SK-N-SH (cell line): Measurements from ENCODE around the gene AZIN2. TPM values are rescaled to one million over a fixed set of nuclear protein-coding genes. Genes with fewer than 3 reads are reported as not detected.

Experiments
- CTCF ChIA-PET: fragments of 300-600, 350-600 bp; formaldehyde crosslinking; extraction: SDS; loops from one replicate; lab custom pipeline; 2021; lab: Yijun Ruan, JAX
- POLR2A ChIA-PET: fragments of 350-600 bp; sonication (Branson Sonifier 250); formaldehyde crosslinking; extraction: SDS; loops from one replicate; lab custom pipeline; 2020; ENCODE audit warnings: antibody characterized with exemption, inconsistent platforms; lab: Yijun Ruan, JAX
- DNase-seq: peaks from one replicate; pipeline ENCODE4 v3.0.0; 2012
- H2AFZ ChIP-seq: fragments of 200-600 bp; sonication (generic); 2 replicates; pipeline ENCODE4 v1.8.1; 2016; ENCODE audit warnings: antibody characterized with exemption, mild to moderate bottlenecking, low read depth
- H3F3A ChIP-seq: fragments of 200-600 bp; sonication (generic); replicated peaks from 2 replicates; pipeline ENCODE3; 2016; ENCODE audit warnings: antibody characterized with exemption, mild to moderate bottlenecking; ENCODE audit not compliant: insufficient read depth
- H3K27ac ChIP-seq, 2 experiments: fragments of 200-500 bp in 1 of 2; fragments of 200-600 bp in 1 of 2; sonication (Bioruptor generic) in 1 of 2; sonication (generic), shearing (Covaris generic) in 1 of 2; 2 replicates each; pipeline versions ENCODE4 v1.5.1 to v1.6.1; 2014 to 2016; ENCODE audit warnings: low read depth in 2 of 2, inconsistent platforms in 1 of 2, low read length in 1 of 2, mild to moderate bottlenecking in 1 of 2, mixed read lengths in 1 of 2
- H3K27me3 ChIP-seq: fragments of 200-600 bp; sonication (generic), shearing (Covaris generic); 2 replicates; pipeline ENCODE4 v1.6.1; 2016; ENCODE audit warnings: mixed run types; ENCODE audit not compliant: insufficient read depth
- H3K36me3 ChIP-seq, 2 experiments: fragments of 200-500 bp in 1 of 2; fragments of 200-600 bp in 1 of 2; sonication (Bioruptor generic) in 1 of 2; sonication (generic) in 1 of 2; replicated peaks in 1 of 2; 2 replicates each; pipeline versions ENCODE3 to v1.5.1; 2014 to 2016; ENCODE audit warnings: low read length in 1 of 2, mild to moderate bottlenecking in 1 of 2; ENCODE audit not compliant: insufficient read depth in 2 of 2, control insufficient read depth in 1 of 2
- H3K4me1 ChIP-seq, 2 experiments: fragments of 200-500 bp in 1 of 2; fragments of 200-600 bp in 1 of 2; sonication (Bioruptor generic) in 1 of 2; sonication (generic), shearing (Covaris generic) in 1 of 2; 2 replicates each; pipeline versions ENCODE4 v1.5.1 to v1.6.1; 2014 to 2016; ENCODE audit warnings: low read depth in 1 of 2, low read length in 1 of 2, mixed run types in 1 of 2; ENCODE audit not compliant: insufficient read depth in 2 of 2, control insufficient read depth in 1 of 2
- H3K4me2 ChIP-seq: fragments of 200-600 bp; sonication (generic), shearing (Covaris generic); 2 replicates; pipeline ENCODE4 v1.6.1; 2017; ENCODE audit warnings: mixed run types
- H3K4me3 ChIP-seq, 2 experiments: fragments of 200-500 bp in 1 of 2; fragments of 200-600 bp in 1 of 2; sonication (Bioruptor generic) in 1 of 2; sonication (generic), shearing (Covaris generic) in 1 of 2; 2 replicates each; pipeline versions ENCODE4 v1.5.1 to v1.8.1; 2014 to 2016; ENCODE audit warnings: low read depth in 2 of 2, inconsistent platforms in 1 of 2, low read length in 1 of 2, mild to moderate bottlenecking in 1 of 2, mixed read lengths in 1 of 2, moderate library complexity in 1 of 2
- H3K79me2 ChIP-seq: fragments of 200-600 bp; sonication (generic); 2 replicates; pipeline ENCODE4 v1.8.1; 2017; ENCODE audit warnings: mild to moderate bottlenecking; ENCODE audit not compliant: insufficient read depth
- H3K9ac ChIP-seq: fragments of 200-600 bp; sonication (generic); 2 replicates; pipeline ENCODE4 v1.6.1; 2017; ENCODE audit warnings: mixed run types
- H3K9me2 ChIP-seq: fragments of 200-600 bp; sonication (generic); 2 replicates; pipeline ENCODE4 v1.6.1; 2017; ENCODE audit warnings: mixed run types
- H3K9me3 ChIP-seq: fragments of 200-600 bp; sonication (generic); 2 replicates; pipeline ENCODE4 v1.6.1; 2017; ENCODE audit warnings: mixed run types, mild to moderate bottlenecking, moderate library complexity
- H4K20me1 ChIP-seq: fragments of 200-600 bp; sonication (generic); 2 replicates; pipeline ENCODE4 v1.6.1; 2017; ENCODE audit warnings: mild to moderate bottlenecking, mixed run types; ENCODE audit not compliant: insufficient read depth
- CHD2 ChIP-seq: fragments of 150-350 bp; IDR thresholded peaks from 2 replicates; pipeline ENCODE4 v1.6.1; 2018; ENCODE audit warnings: low read length; ENCODE audit not compliant: partially characterized antibody
- EP300 ChIP-seq, 2 experiments: IDR thresholded peaks; 2 replicates each; pipeline versions ENCODE4 v1.4.0 to v1.6.1; 2012; ENCODE audit warnings: borderline replicate concordance in 1 of 2, low read depth in 1 of 2, low read length in 1 of 2
- FOXJ3 ChIP-seq: sonication (generic); formaldehyde crosslinking; IDR thresholded peaks from 2 replicates; pipeline ENCODE4 v1.5.1; 2020; ENCODE audit warnings: mild to moderate bottlenecking, missing genetic modification reagents
- FOXM1 ChIP-seq: IDR thresholded peaks from 2 replicates; pipeline ENCODE4 v1.4.0; 2012; ENCODE audit warnings: low read depth, mild to moderate bottlenecking
- GABPA ChIP-seq: IDR thresholded peaks from 2 replicates; pipeline ENCODE4 v1.4.0; 2012; ENCODE audit warnings: low read depth, mild to moderate bottlenecking
- JUND ChIP-seq: IDR thresholded peaks from 2 replicates; pipeline ENCODE4 v1.4.0; 2012
- NRF1 ChIP-seq: IDR thresholded peaks from 2 replicates; pipeline ENCODE4 v1.6.1; 2012; ENCODE audit warnings: low read depth, mild to moderate bottlenecking, low read length
- POLR2AphosphoS5 ChIP-seq: IDR thresholded peaks from 2 replicates; pipeline ENCODE4 v1.6.1; 2012; ENCODE audit warnings: low read depth, low read length
- RFX5 ChIP-seq: IDR thresholded peaks from 2 replicates; pipeline ENCODE4 v1.6.1; 2012; ENCODE audit warnings: mild to moderate bottlenecking, improper control_type of control experiment, low read length
- RXRA ChIP-seq: IDR thresholded peaks from 2 replicates; pipeline ENCODE4 v1.4.0; 2012; ENCODE audit warnings: low read depth, mild to moderate bottlenecking, borderline replicate concordance
- SMC3 ChIP-seq: IDR thresholded peaks from 2 replicates; pipeline ENCODE4 v1.6.1; 2012; ENCODE audit warnings: low read depth, low read length, improper control_type of control experiment
- TEAD4 ChIP-seq: IDR thresholded peaks from 2 replicates; pipeline ENCODE4 v1.4.0; 2012; ENCODE audit warnings: mild to moderate bottlenecking, borderline replicate concordance; ENCODE audit not compliant: insufficient read depth
- YY1 ChIP-seq: IDR thresholded peaks from 2 replicates; pipeline ENCODE4 v1.4.0; 2012; ENCODE audit warnings: low read depth, mild to moderate bottlenecking
- WGBS: methylation state at CpG from one replicate; pipeline ENCODE4 v1.1.6; 2017; ENCODE audit warnings: low lambda C conversion rate; 5-methylcytosine and 5-hydroxymethylcytosine counted together
- polyA plus RNA-seq, 3 experiments: library from polyadenylated mRNA; depleted of rRNA; stranded (reverse); fragments of >200 nt; gene quantifications; 2 replicates each; pipeline ENCODE4 v1.2.3, GENCODE V29; 2012
- TF ChIP-seq, protein P1 (sequence below): fragments of 150-350 bp; IDR thresholded peaks from 2 replicates; pipeline ENCODE4 v1.6.1; 2016; ENCODE audit warnings: mild to moderate bottlenecking, low read depth, low read length
- TF ChIP-seq, protein P2 (sequence below): IDR thresholded peaks from 2 replicates; pipeline ENCODE4 v1.4.0; 2012; ENCODE audit warnings: low read depth, borderline replicate concordance

The AZIN2 gene
- polyA plus RNA-seq, 1 of the 3 experiments (the other 2 are of a cell fraction) = 17.8 TPM

DNA sequence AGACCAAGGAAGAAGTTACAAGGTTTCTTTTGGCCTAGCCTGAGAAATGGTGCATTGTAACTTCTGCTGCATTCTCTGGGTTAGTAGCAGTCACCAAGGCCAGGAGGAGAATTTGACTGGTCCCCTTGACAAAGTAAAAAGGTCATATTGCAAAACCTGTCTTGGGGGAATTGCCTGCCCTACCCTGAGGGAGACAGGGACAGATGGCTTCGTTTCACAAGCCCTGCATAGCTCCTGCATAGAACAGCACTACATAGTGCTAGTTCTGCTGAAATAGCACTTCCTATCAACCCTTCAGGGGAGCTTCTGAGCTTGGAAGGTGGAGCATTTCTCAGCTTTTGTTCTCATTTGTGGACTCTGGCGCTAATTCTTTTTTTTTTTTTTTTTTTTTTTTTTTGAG lies 23.9 kb upstream of the AZIN2 start:
- Histone ChIP-seq H2AFZ (no peak overlapping the region), H3K9ac (no peak overlapping the region), H3K4me2 (no peak overlapping the region), H3K9me3 (no peaks in the 10 kb centered on the region), H3K4me3 (no peak overlapping the region), H3F3A (peaks cover 11% of the 10 kb centered on the region), H4K20me1 (no peaks in the 10 kb centered on the region), H3K27ac (no peak overlapping the region), H3K36me3 (no peaks in the 10 kb centered on the region), H3K9me2 (no peaks in the 10 kb centered on the region), H3K79me2 (no peaks in the 10 kb centered on the region), H3K27me3 (no peaks in the 10 kb centered on the region), H3K4me1 (peaks cover 0 to 12% of the 10 kb centered on the region in 2 experiments; a peak in 1 of 4 replicates)
- no peak for DNase-seq
- TF ChIP-seq YY1 = no peak
- ChIA-PET POLR2A (interaction anchor here (0.6 to 1.2 kb wide), 2 partner anchors 11 to 28 kb away, joined by 3 to 4 read pairs; no protein-coding TSS in a partner anchor), CTCF (interaction anchor here (0.7 to 8.8 kb wide), 10 partner anchors 10 to 234 kb away, joined by 3 to 120 read pairs (median 6); partner anchors contain the start of gene AZIN2)
- 56% methylated on average over 2 of the region's 2 CpGs for WGBS

DNA sequence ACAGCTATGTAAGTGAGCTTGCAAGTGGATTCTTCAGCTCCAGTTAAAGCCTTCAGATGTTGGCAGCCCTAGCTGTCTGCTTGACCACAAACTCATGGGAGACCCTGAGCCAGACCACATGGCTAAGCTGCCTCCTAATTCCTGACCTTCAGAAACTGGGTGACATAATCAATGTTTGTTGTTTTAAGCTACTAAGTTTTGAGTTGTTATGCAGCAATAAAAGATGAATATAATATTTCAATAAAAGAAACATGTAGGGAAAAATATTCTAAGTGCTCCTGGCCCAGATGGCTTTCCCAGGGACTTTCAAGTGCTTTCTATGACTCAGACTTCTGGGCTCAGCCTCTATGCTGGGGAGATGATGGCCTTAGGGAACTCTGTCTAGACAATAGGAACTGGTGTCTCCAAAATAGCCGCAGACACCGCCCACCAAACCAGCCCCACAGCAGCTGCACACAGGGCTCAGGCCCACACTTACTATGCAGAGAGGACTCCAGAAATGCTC lies 20.3 kb upstream of the AZIN2 start:
- TF ChIP-seq GABPA (no peak), POLR2AphosphoS5 (no peak), RFX5 (no peak), TEAD4 (no peak), NRF1 (no peak), FOXJ3 (CRISPR knock-in tag) (no peak), RXRA (no peak), SMC3 (no peak), CHD2 (no peak), EP300 (IDR thresholded peaks at IDR 0.05; ENCODE audit: borderline replicate concordance in 1 of 2, low read depth in 1 of 2, low read length in 1 of 2) (no peak), JUND (no peak), FOXM1 (no peak)
- TF ChIP-seq, protein P1, sequence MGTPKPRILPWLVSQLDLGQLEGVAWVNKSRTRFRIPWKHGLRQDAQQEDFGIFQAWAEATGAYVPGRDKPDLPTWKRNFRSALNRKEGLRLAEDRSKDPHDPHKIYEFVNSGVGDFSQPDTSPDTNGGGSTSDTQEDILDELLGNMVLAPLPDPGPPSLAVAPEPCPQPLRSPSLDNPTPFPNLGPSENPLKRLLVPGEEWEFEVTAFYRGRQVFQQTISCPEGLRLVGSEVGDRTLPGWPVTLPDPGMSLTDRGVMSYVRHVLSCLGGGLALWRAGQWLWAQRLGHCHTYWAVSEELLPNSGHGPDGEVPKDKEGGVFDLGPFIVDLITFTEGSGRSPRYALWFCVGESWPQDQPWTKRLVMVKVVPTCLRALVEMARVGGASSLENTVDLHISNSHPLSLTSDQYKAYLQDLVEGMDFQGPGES = no peak
- TF ChIP-seq, protein P2, sequence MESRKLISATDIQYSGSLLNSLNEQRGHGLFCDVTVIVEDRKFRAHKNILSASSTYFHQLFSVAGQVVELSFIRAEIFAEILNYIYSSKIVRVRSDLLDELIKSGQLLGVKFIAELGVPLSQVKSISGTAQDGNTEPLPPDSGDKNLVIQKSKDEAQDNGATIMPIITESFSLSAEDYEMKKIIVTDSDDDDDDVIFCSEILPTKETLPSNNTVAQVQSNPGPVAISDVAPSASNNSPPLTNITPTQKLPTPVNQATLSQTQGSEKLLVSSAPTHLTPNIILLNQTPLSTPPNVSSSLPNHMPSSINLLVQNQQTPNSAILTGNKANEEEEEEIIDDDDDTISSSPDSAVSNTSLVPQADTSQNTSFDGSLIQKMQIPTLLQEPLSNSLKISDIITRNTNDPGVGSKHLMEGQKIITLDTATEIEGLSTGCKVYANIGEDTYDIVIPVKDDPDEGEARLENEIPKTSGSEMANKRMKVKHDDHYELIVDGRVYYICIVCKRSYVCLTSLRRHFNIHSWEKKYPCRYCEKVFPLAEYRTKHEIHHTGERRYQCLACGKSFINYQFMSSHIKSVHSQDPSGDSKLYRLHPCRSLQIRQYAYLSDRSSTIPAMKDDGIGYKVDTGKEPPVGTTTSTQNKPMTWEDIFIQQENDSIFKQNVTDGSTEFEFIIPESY = no peak
- CTCF ChIA-PET = interaction anchor here (0.8 to 8.8 kb wide), 4 partner anchors 26 to 184 kb away, joined by 3 to 120 read pairs (median 6); no protein-coding TSS in a partner anchor

More for the DNA sequence above, 20.3 kb upstream of the AZIN2 start:
- POLR2A ChIA-PET = interaction anchor here (0.9 kb wide), 1 partner anchor 20 kb away, joined by 4 read pairs; no protein-coding TSS in a partner anchor
- H3K27me3 ChIP-seq = no peaks in the 10 kb centered on the region
- peaks cover 0 to 5% of the 10 kb centered on the region in 2 experiments; a peak in 1 of 4 replicates for H3K4me1 ChIP-seq
- no peak overlapping the region for H3K9ac ChIP-seq
- H3F3A ChIP-seq = peaks cover 11% of the 10 kb centered on the region
- no peak overlapping the region for H3K4me2 ChIP-seq
- no peaks in the 10 kb centered on the region for H3K36me3 ChIP-seq
- peaks cover 6% of the 10 kb centered on the region; the same call in 1 of the 2 replicates for H3K9me3 ChIP-seq
- H3K4me3 ChIP-seq = no peak overlapping the region
- no peak for DNase-seq
- no peaks in the 10 kb centered on the region for H3K79me2 ChIP-seq
- H3K27ac ChIP-seq = peak overlapping the region in 1 of 2 experiments; percentile 55; a peak in 1 of 4 replicates
- H4K20me1 ChIP-seq = no peaks in the 10 kb centered on the region
- no peaks in the 10 kb centered on the region for H3K9me2 ChIP-seq
- WGBS = 32% methylated on average over 2 of the region's 2 CpGs
- H2AFZ ChIP-seq = no peak overlapping the region
